CD8-positive, alpha-beta memory T cell (primary cell): ENCODE measurements around the gene SLC29A3. TPM values are rescaled to one million over a fixed set of nuclear protein-coding genes. Genes with fewer than 3 reads are reported as not detected.
"Not testable (repeated sequence)": the region's sequence is repeated elsewhere in the genome, so short reads cannot be mapped to it uniquely, and the experiment has no call there.

Source experiments
- CTCF ChIA-PET: fragments of 350-600 bp; sonication (Branson Sonifier 250); formaldehyde crosslinking; loops from one replicate; lab custom pipeline; 2021; ENCODE audit warnings: antibody characterized with exemption; lab: Charles Lee
- POLR2A ChIA-PET: fragments of 350-600 bp; sonication (Branson Sonifier 250); formaldehyde crosslinking; loops from one replicate; lab custom pipeline; 2021; ENCODE audit warnings: antibody characterized with exemption; lab: Charles Lee
- DNase-seq, 5 donors: peaks; one replicate each; pipeline versions ENCODE4 v3.0.0 to v3.0.0-alpha.2; 2020 to 2022; ENCODE audit warnings: mixed read lengths in 1 of 5
- H3K27ac ChIP-seq: one replicate; pipeline ENCODE4 v1.7.0; 2013; ENCODE audit warnings: low read depth, mild to moderate bottlenecking, low read length, moderate library complexity
- H3K27me3 ChIP-seq: 2 replicates; pipeline ENCODE4 v1.7.0; 2013; ENCODE audit warnings: low read length, mild to moderate bottlenecking; ENCODE audit not compliant: insufficient read depth, poor library complexity, severe bottlenecking
- H3K36me3 ChIP-seq: 2 replicates; pipeline ENCODE4 v1.7.0; 2013; ENCODE audit warnings: mild to moderate bottlenecking, low read length, moderate library complexity; ENCODE audit not compliant: insufficient read depth
- H3K4me1 ChIP-seq: 2 replicates; pipeline ENCODE4 v1.7.0; 2013; ENCODE audit warnings: mild to moderate bottlenecking, low read length, moderate library complexity; ENCODE audit not compliant: insufficient read depth
- H3K4me3 ChIP-seq: 2 replicates; pipeline ENCODE4 v1.7.0; 2013; ENCODE audit warnings: mild to moderate bottlenecking, low read length
- H3K9me3 ChIP-seq: 2 replicates; pipeline ENCODE4 v1.7.0; 2013; ENCODE audit warnings: mild to moderate bottlenecking, low read length
- H3K27ac Mint-ChIP-seq, 8 donors: one replicate each; pipeline ENCODE4 v1.8.0; 2020 to 2021; ENCODE audit warnings: mixed read lengths in 8 of 8, mild to moderate bottlenecking in 6 of 8, inconsistent platforms in 3 of 8, moderate library complexity in 3 of 8
- H3K27me3 Mint-ChIP-seq, 2 donors: one replicate each; pipeline ENCODE4 v1.8.0; 2020 to 2021; ENCODE audit warnings: mixed read lengths in 2 of 2, mild to moderate bottlenecking in 1 of 2, moderate library complexity in 1 of 2
- H3K36me3 Mint-ChIP-seq, 3 donors: one replicate each; pipeline ENCODE4 v1.8.0; 2020 to 2021; ENCODE audit warnings: mixed read lengths in 3 of 3, inconsistent platforms in 1 of 3, mild to moderate bottlenecking in 1 of 3
- H3K4me1 Mint-ChIP-seq, 3 donors: one replicate each; pipeline ENCODE4 v1.8.0; 2020 to 2021; ENCODE audit warnings: mixed read lengths in 3 of 3, inconsistent platforms in 1 of 3, mild to moderate bottlenecking in 1 of 3
- H3K4me3 Mint-ChIP-seq, 7 donors: one replicate each; pipeline ENCODE4 v1.8.0; 2020 to 2021; ENCODE audit warnings: mixed read lengths in 7 of 7, mild to moderate bottlenecking in 6 of 7, moderate library complexity in 4 of 7, inconsistent platforms in 2 of 7
- H3K9me3 Mint-ChIP-seq, 5 donors: one replicate each; pipeline ENCODE4 v1.8.0; 2020 to 2022; ENCODE audit warnings: mixed read lengths in 5 of 5, mild to moderate bottlenecking in 3 of 5, moderate library complexity in 2 of 5, inconsistent platforms in 1 of 5
- polyA plus RNA-seq: library from polyadenylated mRNA; unstranded; fragments of 300-500 nt; fragmentation: Illumina TruSeq; gene quantifications from one replicate; pipeline ENCODE4 v1.2.3, GENCODE V29; 2021
- total RNA-seq, 2 experiments: library from RNA; stranded (reverse); gene quantifications; one replicate each; pipeline ENCODE4 v1.2.3, GENCODE V29; 2021

The SLC29A3 gene
- total RNA-seq (1 to 10 TPM; 6.0 to 8.2 TPM), polyA plus RNA-seq (11.0 TPM)

DNA sequence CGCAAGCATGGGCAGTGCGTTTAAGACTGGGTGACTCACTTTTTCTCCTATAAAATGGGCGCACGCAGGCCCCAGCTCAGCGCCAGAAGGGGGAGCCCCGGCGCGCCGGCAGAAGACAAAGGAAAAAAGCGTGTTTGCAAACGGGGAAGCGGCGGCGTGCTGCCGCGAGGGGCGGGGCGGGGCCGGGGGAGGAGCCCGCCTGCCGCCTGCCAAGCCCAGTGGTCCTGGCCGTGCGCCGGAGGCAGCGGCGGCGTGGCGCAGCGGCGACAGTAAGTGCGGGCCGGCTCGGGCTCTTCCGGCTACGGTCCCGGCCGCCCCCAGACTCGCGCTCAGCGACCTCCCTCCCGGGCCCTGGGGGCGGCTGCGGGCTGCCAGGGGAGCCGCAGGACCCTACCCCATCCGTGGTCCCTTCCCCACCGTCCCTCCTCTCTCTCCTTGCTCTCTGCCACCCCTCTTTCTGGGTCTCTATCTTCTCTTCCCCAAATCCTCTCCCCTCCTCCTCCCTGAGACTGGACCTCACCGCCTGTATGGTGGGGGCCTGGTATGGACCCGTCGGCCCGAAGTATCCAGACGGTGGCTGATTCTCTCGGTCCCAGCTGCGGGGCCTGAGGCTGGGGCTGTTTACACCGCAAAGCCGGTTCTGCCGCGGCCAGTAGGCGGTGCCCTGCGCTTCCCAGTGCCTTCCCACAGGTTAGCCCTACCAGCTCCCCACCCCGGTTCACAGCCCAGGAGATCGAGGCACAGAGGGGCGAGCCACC is at the start of gene SLC29A3:
SLC29A3 (plus strand) TSS at position 218 of the 758 bp plus-strand sequence; CDS start at position 269, 51 bp downstream.
- Histone ChIP-seq H3K4me1 (peaks cover 18% of the 10 kb centered on the region), H3K36me3 (no peaks in the 10 kb centered on the region), H3K27ac (peak within 1 kb of the TSS; percentile 59), H3K4me3 (peak within 1 kb of the TSS; percentile 65), H3K9me3 (no peaks in the 10 kb centered on the region), H3K27me3 (no peaks in the 10 kb centered on the region)
- no peaks in the 10 kb centered on the region for H3K9me3 Mint-ChIP-seq
- H3K36me3 Mint-ChIP-seq: peaks cover 7 to 18% (median 9%) of the 10 kb centered on the region in 3 donors
- H3K27me3 Mint-ChIP-seq: no peaks in the 10 kb centered on the region
- DNase-seq: peak; percentile 64 to 88 (median 77)
- ChIA-PET POLR2A (interaction anchor here (0.6 to 0.8 kb wide), 3 partner anchors 407 to 485 kb away, joined by 5 to 7 read pairs (median 6); no protein-coding TSS in a partner anchor), CTCF (interaction anchor here (0.5 to 8.9 kb wide), 18 partner anchors 9 to 493 kb away, joined by 3 to 117 read pairs (median 5); no protein-coding TSS in a partner anchor)
- peak within 1 kb of the TSS; percentile 29 to 98 (median 86) for H3K27ac Mint-ChIP-seq
- peak within 1 kb of the TSS; percentile 88 to 97 (median 95) for H3K4me3 Mint-ChIP-seq
- H3K4me1 Mint-ChIP-seq: peaks cover 37 to 54% (median 39%) of the 10 kb centered on the region in 3 donors

DNA sequence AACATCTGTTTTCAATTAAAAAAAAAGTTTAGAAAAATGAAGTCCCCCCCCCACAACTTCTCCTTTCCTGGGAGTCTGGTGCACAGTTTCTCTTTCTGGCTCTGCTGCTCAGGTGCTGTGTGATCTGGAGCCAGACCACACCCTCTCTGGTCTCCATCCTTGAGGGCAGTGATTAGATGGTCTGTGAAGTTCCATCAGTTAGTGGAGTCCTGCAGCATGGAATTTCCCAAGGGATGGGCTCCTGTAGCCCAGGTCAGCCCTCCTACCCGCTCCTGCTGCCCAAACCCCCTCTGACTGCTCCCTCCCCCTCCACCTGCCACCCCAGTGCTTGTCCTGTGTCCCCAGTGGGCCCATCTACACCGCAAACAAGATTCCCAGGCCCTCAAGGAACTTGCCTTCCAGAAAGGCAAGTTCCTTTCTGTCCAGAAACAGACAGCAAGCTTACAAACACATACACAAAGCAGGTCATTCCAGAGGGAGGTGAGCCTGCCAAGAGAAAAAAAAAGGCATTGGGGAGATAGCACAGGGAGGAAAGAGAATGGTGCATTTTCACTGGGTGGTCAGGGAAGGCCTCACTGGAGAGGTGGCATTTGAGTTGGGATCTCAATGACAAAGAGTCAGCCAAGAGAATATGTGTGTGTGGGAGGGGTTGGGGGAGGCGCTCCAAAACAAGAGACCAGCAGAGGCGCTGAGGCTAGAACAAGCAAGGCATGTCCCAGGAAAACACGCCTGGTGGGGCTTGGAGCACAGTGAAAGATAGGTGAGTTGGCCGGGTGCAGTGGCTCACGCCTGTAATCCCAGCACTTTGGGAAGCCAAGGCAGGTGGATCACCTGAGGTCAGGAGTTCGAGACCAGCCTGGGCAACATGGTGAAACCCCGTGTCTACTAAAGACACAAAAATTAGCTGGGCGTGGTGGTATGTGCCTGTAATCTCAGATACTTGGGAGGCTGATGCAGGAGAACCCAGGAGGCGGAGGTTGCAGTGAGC is 49.5 kb upstream of the SLC29A3 start:
- Histone ChIP-seq H3K36me3 (no peaks in the 10 kb centered on the region), H3K4me3 (no peak overlapping the region), H3K4me1 (no peaks in the 10 kb centered on the region), H3K27ac (no peak overlapping the region), H3K27me3 (no peaks in the 10 kb centered on the region), H3K9me3 (no peaks in the 10 kb centered on the region)
- H3K9me3 Mint-ChIP-seq: no peaks in the 10 kb centered on the region
- H3K27ac Mint-ChIP-seq: peak overlapping the region in 1 of 8 donors; percentile 87
- DNase-seq: no peak
- peaks cover 0 to 2% of the 10 kb centered on the region in 2 donors for H3K27me3 Mint-ChIP-seq
- no peak overlapping the region for H3K4me3 Mint-ChIP-seq
- H3K4me1 Mint-ChIP-seq: no peaks in the 10 kb centered on the region
- CTCF ChIA-PET: interaction anchor here (1.2 kb wide), 1 partner anchor 23 kb away, joined by 3 read pairs; no protein-coding TSS in a partner anchor
- POLR2A ChIA-PET: no interaction called here
- no peaks in the 10 kb centered on the region for H3K36me3 Mint-ChIP-seq

DNA sequence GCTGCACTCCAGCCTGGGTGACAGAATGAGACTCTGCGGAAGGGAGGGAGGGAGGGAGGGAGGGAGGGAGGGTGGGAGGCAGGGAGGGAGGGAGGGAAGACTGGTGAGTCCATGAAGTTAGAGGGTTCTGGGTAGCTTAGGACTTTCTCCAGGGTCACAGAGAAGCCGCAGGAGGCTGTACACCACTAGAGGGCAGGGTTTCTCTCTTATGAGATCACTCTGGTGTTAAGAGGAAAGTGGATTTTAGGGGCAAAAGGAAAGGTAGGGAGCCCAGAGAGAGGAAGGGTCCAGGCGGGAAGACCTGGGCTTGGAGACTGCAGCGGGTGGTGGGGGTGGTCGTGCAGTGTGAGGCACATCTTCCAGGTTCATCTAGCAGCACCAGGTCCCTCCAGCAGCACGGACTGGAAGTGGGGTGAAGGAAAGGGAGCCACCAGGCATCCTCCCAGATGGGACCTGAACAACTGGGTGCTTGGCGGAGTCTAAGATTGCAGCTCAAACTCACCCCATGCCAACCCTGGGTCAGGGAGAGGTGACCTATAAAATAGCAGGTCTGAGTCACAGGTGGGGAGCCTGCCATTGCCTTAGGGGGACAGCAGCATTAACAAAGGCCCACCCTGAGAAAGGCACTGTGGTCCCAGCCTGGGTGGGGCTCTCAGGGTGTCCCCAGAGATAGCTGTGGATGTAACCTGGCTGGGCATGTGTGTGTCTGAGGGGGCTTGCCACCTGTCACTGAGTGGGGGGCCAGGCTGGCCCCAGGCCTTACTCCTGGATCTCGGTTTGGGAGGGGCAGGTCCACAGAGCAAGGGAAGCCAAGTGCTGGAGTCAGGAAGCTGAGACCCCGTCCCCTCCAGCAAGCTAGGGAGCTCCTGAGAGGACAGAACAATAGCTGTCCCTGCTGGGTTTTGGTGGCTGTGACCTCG is 48.5 kb upstream of the SLC29A3 start:
- Histone ChIP-seq H3K27me3 (no peaks in the 10 kb centered on the region), H3K4me3 (no peak overlapping the region), H3K27ac (no peak overlapping the region), H3K36me3 (no peaks in the 10 kb centered on the region), H3K4me1 (no peaks in the 10 kb centered on the region), H3K9me3 (no peaks in the 10 kb centered on the region)
- POLR2A ChIA-PET: no interaction called here
- CTCF ChIA-PET: interaction anchor here (1.2 kb wide), 1 partner anchor 22 kb away, joined by 3 read pairs; no protein-coding TSS in a partner anchor
- no peaks in the 10 kb centered on the region for H3K9me3 Mint-ChIP-seq
- peaks cover 0 to 2% of the 10 kb centered on the region in 2 donors for H3K27me3 Mint-ChIP-seq
- no peak for DNase-seq
- no peaks in the 10 kb centered on the region for H3K4me1 Mint-ChIP-seq
- H3K4me3 Mint-ChIP-seq: no peak overlapping the region
- no peaks in the 10 kb centered on the region for H3K36me3 Mint-ChIP-seq
- H3K27ac Mint-ChIP-seq: peak overlapping the region in 1 of 8 donors; percentile 58

DNA sequence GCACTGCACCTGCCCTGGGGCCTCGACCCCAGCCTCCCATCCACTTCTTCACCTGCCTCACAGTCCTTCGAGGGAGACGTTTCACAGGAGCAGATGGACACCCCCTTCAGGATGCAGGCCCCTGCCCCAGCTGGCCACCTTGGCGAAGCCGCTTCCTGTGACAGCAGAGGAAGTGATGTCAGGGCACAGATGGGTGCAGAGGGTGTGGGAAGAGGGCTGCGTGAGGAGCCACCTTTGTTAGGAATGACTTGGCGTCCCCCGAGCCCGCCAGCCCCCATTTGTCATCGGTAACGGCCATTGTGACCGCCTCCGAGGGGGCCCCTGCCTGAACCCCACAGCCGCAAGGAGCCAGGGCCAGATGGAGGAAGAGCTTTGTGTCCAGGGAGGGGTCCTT is 47.4 kb upstream of the SLC29A3 start:
- Histone ChIP-seq H3K27ac (no peak overlapping the region), H3K4me3 (no peak overlapping the region), H3K27me3 (no peaks in the 10 kb centered on the region), H3K4me1 (no peaks in the 10 kb centered on the region), H3K9me3 (no peaks in the 10 kb centered on the region), H3K36me3 (no peaks in the 10 kb centered on the region)
- Mint-ChIP-seq H3K9me3 (no peaks in the 10 kb centered on the region), H3K4me1 (no peaks in the 10 kb centered on the region), H3K4me3 (no peak overlapping the region), H3K27ac (no peak overlapping the region), H3K27me3 (peaks cover 0 to 2% of the 10 kb centered on the region in 2 donors), H3K36me3 (no peaks in the 10 kb centered on the region)
- POLR2A ChIA-PET: no interaction called here
- no peak for DNase-seq
- CTCF ChIA-PET: no interaction called here

DNA sequence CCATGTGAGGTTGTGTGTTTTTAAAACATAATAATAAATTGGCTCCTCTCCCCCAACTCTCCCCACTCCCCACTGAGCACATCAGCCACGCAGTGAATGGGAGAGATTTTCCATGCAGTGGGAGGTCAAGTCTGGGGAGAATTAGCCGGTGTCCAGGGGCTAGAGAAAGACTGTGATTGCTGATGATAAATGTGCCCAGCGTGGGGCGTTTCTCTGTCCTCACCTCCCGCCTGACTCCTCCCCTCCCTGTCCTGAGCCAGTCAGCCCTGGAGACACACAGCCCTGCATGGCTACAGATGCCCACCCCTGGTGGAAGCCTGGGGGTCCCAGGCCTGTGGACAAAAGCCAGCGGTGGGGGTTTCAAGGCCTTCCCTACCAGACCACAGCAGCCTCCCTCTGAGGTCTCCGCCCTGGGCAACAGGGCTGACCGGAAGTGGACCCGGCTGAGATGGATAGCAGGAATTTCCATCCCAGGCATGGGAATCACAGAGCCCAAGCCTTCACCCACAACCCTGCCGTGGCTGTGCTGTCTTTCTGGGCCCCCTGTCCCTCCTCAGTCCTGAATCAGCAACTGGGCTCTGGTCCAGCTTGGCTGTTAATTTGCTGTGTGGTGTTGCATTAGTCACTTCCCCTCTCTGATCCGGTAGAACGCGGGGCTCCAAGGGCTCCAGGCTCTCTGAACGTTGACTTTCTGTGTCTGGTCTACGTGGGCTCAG is 46.8 kb upstream of the SLC29A3 start:
- H3K4me1 ChIP-seq: no peaks in the 10 kb centered on the region
- Mint-ChIP-seq H3K36me3 (no peaks in the 10 kb centered on the region), H3K9me3 (no peaks in the 10 kb centered on the region), H3K4me1 (no peaks in the 10 kb centered on the region), H3K4me3 (no peak overlapping the region), H3K27me3 (peaks cover 0 to 2% of the 10 kb centered on the region in 2 donors), H3K27ac (no peak overlapping the region)
- ChIA-PET CTCF (no interaction called here), POLR2A (no interaction called here)
- no peaks in the 10 kb centered on the region for H3K9me3 ChIP-seq
- DNase-seq: no peak
- H3K27ac ChIP-seq: no peak overlapping the region
- no peaks in the 10 kb centered on the region for H3K36me3 ChIP-seq
- H3K27me3 ChIP-seq: no peaks in the 10 kb centered on the region
- H3K4me3 ChIP-seq: no peak overlapping the region

DNA sequence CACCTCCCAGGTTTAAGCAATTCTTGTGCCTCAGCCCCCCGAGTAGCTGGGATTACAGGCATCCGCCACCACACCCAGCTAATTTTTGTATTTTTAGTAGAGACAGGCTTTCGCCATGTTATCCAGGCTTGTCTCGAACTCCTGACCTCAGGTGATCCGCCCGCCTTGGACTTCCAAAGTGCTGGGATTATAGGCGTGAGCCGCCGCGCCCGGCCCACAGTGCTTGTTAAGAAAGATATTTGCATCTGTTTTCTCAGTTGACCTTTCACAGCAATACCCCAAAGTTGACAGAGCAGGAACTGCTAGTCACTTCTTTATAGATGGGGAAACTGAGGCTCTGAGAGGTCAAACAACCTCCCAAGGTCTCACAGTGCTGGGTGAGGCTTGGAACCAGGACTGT is 46.1 kb upstream of the SLC29A3 start:
- CTCF ChIA-PET, H3K36me3 Mint-ChIP-seq, DNase-seq, H3K9me3 Mint-ChIP-seq, H3K4me1 Mint-ChIP-seq, H3K27me3 ChIP-seq, H3K4me1 ChIP-seq, H3K9me3 ChIP-seq, H3K4me3 ChIP-seq, H3K27me3 Mint-ChIP-seq, H3K27ac ChIP-seq, H3K4me3 Mint-ChIP-seq, H3K36me3 ChIP-seq, POLR2A ChIA-PET, H3K27ac Mint-ChIP-seq: not testable (repeated sequence)

DNA sequence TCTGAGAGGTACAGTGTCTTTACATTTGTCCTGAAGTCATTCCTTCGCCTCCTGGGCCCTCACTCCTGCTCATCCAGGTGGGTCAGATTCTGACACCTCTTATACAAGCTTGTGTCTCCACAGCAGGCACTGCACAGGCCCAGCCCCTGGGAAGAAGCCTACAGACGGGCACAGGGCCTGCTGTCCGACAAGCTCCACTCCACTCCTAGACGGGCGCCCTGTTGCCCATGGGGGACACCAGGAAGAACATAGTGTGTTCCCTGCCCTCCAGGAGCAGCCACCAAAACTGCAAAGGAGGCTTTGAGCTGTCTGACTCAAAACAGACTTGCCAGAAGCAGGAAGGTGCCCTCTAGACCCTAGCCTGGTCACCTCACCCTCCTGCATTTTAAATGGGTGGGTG is 45.6 kb upstream of the SLC29A3 start:
- ChIA-PET POLR2A (no interaction called here), CTCF (no interaction called here)

More for the DNA sequence above, 45.6 kb upstream of the SLC29A3 start:
- H3K36me3 ChIP-seq: no peaks in the 10 kb centered on the region
- Mint-ChIP-seq H3K27ac (no peak overlapping the region), H3K4me3 (no peak overlapping the region), H3K4me1 (no peaks in the 10 kb centered on the region), H3K27me3 (peaks cover 0 to 2% of the 10 kb centered on the region in 2 donors), H3K36me3 (no peaks in the 10 kb centered on the region), H3K9me3 (no peaks in the 10 kb centered on the region)
- no peak overlapping the region for H3K4me3 ChIP-seq
- no peak for DNase-seq
- H3K9me3 ChIP-seq: no peaks in the 10 kb centered on the region
- H3K27ac ChIP-seq: no peak overlapping the region
- H3K4me1 ChIP-seq: no peaks in the 10 kb centered on the region
- no peaks in the 10 kb centered on the region for H3K27me3 ChIP-seq
